Measurements from ENCODE around the gene CD58. TPM values are rescaled to one million over a fixed set of nuclear protein-coding genes. Genes with fewer than 3 reads are reported as not detected.

The CD58 gene
- total RNA-seq, 1 experiment from 2014 or later = 5.3 TPM

DNA sequence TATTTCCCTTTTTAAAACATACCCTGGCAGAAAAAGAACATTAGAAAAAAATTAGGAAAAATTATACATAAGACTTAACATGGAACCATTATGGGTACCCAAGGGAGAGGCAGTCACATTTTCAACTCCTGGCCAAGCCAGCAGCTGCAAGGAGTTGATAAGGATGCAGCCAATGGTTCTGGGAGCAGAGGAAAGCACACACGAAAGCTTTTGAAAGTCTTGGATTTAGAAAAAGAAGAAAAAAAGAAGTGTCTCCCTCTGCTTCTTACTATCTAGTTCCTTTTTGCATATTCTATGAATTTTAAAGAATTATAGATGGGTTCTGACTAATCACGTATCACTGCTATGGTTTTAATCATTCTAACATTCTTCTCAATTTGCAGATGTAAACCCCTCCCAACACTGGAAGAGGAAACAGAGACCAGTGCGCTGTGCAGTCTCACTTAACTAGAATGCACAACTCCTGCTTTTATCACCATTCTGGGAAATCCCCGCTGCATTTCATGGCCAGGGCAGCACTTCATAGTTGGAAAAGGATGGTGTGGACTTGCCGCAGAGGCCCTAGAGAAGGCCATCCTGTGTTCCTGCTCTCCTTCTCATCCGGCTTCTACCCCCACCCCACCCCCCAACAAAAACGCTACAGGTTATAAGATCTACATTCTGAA, 2.7 kb upstream of the CD58 start (continued):
- TF ChIP-seq ZNF281 (CRISPR knock-in tag; IDR thresholded peaks at IDR 0.05) (no peak), CREM (CRISPR knock-in tag; IDR thresholded peaks at IDR 0.05) (no peak)

DNA sequence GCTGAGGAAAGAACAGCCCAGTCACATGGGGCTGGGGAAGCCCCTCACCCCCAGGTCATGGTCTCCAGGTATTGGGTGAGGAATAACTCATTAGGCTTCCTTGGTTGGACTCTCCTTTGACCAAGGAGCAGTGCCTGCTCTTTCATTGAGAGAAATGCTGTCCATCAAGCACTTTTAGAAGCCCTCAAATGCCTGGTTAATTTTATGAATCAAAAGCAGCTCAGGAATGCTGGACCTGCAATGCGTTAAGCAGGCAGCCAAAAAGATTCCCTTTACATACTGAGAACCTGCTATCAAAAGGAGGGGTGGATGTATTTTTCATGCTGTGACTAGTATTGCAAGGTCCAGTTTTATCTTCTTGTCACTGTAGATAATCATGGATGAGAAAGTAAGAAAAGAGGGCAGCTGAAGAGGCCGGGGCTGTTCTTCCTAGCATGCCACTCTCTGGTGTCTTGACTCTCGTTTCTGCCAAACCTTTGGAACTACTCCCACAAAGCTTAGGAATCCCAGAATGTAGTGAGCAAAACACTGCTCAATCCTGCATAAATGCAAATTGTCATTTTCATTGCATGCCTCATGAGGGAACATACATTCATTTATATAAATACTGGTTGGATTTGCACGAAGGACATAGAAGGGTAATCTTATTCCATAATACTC, 2.1 kb upstream of the CD58 start:
- Mint-ChIP-seq H3K27me3 (ENCODE audit: low read depth) (peaks cover 19% of the 10 kb centered on the region), H3K9me3 (no peaks in the 10 kb centered on the region), H3K4me1 (peaks cover 42% of the 10 kb centered on the region), H3K27ac (no peak overlapping the region), H3K4me3 (no peak overlapping the region), H3K36me3 (no peaks in the 10 kb centered on the region)
- CTCF ChIA-PET = interaction anchor here (0.6 to 3.0 kb wide), 5 partner anchors 12 to 245 kb away, joined by 3 to 30 read pairs (median 8); no protein-coding TSS in a partner anchor
- TF ChIP-seq, protein P1, sequence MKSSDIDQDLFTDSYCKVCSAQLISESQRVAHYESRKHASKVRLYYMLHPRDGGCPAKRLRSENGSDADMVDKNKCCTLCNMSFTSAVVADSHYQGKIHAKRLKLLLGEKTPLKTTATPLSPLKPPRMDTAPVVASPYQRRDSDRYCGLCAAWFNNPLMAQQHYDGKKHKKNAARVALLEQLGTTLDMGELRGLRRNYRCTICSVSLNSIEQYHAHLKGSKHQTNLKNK (CRISPR knock-in tag; IDR thresholded peaks at IDR 0.05) = no peak
- TF ChIP-seq MXD4 (CRISPR knock-in tag; IDR thresholded peaks at IDR 0.05; ENCODE audit: borderline replicate concordance) = no peak
- TF ChIP-seq, protein P2, sequence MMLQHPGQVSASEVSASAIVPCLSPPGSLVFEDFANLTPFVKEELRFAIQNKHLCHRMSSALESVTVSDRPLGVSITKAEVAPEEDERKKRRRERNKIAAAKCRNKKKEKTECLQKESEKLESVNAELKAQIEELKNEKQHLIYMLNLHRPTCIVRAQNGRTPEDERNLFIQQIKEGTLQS (CRISPR knock-in tag; conservative IDR thresholded peaks at IDR 0.05) = no peak
- no peak for TF ChIP-seq NFATC4 (CRISPR knock-in tag; IDR thresholded peaks at IDR 0.05)
- no peak for TF ChIP-seq ETV6 (CRISPR knock-in tag; IDR thresholded peaks at IDR 0.05)
- TF ChIP-seq CTCF (IDR thresholded peaks at IDR 0.05) = no peak
- TF ChIP-seq ELF4 (CRISPR knock-in tag; IDR thresholded peaks at IDR 0.05; ENCODE audit: low read depth) = no peak
- TF ChIP-seq, protein P3, sequence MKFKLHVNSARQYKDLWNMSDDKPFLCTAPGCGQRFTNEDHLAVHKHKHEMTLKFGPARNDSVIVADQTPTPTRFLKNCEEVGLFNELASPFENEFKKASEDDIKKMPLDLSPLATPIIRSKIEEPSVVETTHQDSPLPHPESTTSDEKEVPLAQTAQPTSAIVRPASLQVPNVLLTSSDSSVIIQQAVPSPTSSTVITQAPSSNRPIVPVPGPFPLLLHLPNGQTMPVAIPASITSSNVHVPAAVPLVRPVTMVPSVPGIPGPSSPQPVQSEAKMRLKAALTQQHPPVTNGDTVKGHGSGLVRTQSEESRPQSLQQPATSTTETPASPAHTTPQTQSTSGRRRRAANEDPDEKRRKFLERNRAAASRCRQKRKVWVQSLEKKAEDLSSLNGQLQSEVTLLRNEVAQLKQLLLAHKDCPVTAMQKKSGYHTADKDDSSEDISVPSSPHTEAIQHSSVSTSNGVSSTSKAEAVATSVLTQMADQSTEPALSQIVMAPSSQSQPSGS (CRISPR knock-in tag; IDR thresholded peaks at IDR 0.05; ENCODE audit: borderline replicate concordance, low read depth) = no peak
- TF ChIP-seq ATF1 (CRISPR knock-in tag; IDR thresholded peaks at IDR 0.05) = no peak
- no peak for TF ChIP-seq GABPB1 (CRISPR knock-in tag; IDR thresholded peaks at IDR 0.05)
- no peak for TF ChIP-seq SP1 (CRISPR knock-in tag; conservative IDR thresholded peaks at IDR 0.05)
- TF ChIP-seq E2F4 (CRISPR knock-in tag; IDR thresholded peaks at IDR 0.05; ENCODE audit: borderline replicate concordance, low read depth) = no peak
- TF ChIP-seq FOXK1 (CRISPR knock-in tag; IDR thresholded peaks at IDR 0.05) = no peak
- TF ChIP-seq ARID4B (CRISPR knock-in tag; IDR thresholded peaks at IDR 0.05; ENCODE audit: borderline replicate concordance) = no peak
- TF ChIP-seq, protein P4, sequence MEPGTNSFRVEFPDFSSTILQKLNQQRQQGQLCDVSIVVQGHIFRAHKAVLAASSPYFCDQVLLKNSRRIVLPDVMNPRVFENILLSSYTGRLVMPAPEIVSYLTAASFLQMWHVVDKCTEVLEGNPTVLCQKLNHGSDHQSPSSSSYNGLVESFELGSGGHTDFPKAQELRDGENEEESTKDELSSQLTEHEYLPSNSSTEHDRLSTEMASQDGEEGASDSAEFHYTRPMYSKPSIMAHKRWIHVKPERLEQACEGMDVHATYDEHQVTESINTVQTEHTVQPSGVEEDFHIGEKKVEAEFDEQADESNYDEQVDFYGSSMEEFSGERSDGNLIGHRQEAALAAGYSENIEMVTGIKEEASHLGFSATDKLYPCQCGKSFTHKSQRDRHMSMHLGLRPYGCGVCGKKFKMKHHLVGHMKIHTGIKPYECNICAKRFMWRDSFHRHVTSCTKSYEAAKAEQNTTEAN (CRISPR knock-in tag; IDR thresholded peaks at IDR 0.05) = no peak
- POLR2A ChIA-PET = no interaction called here
- ATAC-seq = no peak
- DNase-seq (ENCODE audit: low spot score) = no peak
